Dermis microvascular lymphatic vessel endothelial cell (primary cell): Measurements from ENCODE around the gene OLFM1. TPM values are rescaled to one million over a fixed set of nuclear protein-coding genes. Genes with fewer than 3 reads are reported as not detected.

Source experiments
- total RNA-seq: library from RNA; depleted of rRNA; stranded (reverse); fragments of >200 nt; gene quantifications from 2 replicates; pipeline ENCODE4 v1.2.1, GENCODE V29; 2014

The OLFM1 gene
- total RNA-seq, 1 donor from 2014 or later: 16.2 TPM

Other genes with a start within 250 kb of the OLFM1 start
- not detected in 2 replicates for gene FCN2, start 206.9 kb upstream of the OLFM1 start, total RNA-seq
- gene FCN1, start 169.8 kb upstream of the OLFM1 start, total RNA-seq: not detected in 2 replicates